Measurements from ENCODE around the gene PHF14.

DNA sequence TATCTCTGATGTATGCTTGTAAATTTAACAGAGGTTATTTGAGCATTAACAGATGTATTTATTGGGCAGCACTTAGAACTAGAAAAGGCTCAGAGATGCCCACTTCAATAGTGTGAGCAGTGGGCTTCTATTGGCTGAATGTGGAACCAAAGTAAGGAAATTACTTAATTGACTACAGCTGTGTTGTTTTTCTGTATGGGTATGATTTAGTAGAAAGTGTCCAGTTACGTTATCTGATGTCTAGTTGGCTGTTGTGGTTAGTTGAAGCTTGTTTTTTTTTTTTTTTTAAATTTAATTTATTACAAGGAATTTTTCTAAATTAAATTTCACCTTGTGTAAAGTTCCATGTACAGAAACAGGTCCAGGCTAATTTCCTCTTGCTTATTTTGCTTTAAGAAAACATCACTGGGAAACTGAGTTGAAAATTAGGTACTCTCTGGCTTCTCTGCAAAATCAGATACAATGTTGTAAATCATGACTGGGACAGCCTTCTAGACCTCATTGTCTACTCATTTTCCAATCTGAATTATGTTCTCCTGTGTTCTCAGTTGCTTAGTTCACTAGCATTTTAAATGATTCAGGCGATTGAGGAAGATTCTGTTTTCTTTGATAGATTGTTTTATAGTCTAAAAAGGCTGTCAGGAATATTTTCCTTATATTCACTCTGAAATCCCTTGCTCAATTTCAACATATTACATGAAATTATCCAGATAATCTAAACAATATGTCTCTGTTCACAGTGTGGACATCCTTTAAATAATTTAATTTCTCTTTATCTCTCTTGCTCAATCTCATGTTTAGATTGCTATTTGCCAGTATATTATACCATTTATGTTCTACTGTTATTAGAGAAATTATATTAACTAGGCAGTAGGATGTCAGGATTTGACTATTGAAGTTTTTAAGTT is 53.0 kb downstream of the PHF14 start:
- TF ChIP-seq, protein P1, sequence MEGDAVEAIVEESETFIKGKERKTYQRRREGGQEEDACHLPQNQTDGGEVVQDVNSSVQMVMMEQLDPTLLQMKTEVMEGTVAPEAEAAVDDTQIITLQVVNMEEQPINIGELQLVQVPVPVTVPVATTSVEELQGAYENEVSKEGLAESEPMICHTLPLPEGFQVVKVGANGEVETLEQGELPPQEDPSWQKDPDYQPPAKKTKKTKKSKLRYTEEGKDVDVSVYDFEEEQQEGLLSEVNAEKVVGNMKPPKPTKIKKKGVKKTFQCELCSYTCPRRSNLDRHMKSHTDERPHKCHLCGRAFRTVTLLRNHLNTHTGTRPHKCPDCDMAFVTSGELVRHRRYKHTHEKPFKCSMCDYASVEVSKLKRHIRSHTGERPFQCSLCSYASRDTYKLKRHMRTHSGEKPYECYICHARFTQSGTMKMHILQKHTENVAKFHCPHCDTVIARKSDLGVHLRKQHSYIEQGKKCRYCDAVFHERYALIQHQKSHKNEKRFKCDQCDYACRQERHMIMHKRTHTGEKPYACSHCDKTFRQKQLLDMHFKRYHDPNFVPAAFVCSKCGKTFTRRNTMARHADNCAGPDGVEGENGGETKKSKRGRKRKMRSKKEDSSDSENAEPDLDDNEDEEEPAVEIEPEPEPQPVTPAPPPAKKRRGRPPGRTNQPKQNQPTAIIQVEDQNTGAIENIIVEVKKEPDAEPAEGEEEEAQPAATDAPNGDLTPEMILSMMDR (IDR thresholded peaks at IDR 0.05) = no peak
- TF ChIP-seq ZFX (IDR thresholded peaks at IDR 0.05; ENCODE audit: borderline replicate concordance) = no peak

Data from 22Rv1 (cell line).